IPS-20b (cell line): ENCODE results near the gene MORF4L2.
"Not testable (repeated sequence)": the region's sequence is repeated elsewhere in the genome, so short reads cannot be mapped to it uniquely, and the experiment has no call there.

Experiments used
- H3K27ac ChIP-seq: one replicate; pipeline ENCODE4 v1.5.1; 2013; ENCODE audit warnings: low read length
- H3K27me3 ChIP-seq: 2 replicates; pipeline ENCODE4 v1.6.1; 2013; ENCODE audit warnings: mild to moderate bottlenecking, low read length, inconsistent platforms; ENCODE audit not compliant: insufficient read depth
- H3K36me3 ChIP-seq: 2 replicates; pipeline ENCODE4 v1.6.1; 2013; ENCODE audit warnings: low read depth, mild to moderate bottlenecking, inconsistent platforms, low read length, moderate library complexity; ENCODE audit not compliant: insufficient read depth
- H3K4me1 ChIP-seq: 2 replicates; pipeline ENCODE4 v1.6.1; 2013; ENCODE audit warnings: mild to moderate bottlenecking, control low read depth, inconsistent platforms, low read length, moderate library complexity; ENCODE audit not compliant: insufficient read depth
- H3K4me3 ChIP-seq: 2 replicates; pipeline ENCODE4 v1.5.1; 2013; ENCODE audit warnings: mild to moderate bottlenecking, low read length, inconsistent platforms
- H3K9ac ChIP-seq: 2 replicates; pipeline ENCODE4 v1.6.1; 2013; ENCODE audit warnings: low read depth, mild to moderate bottlenecking, inconsistent platforms, low read length, moderate library complexity
- H3K9me3 ChIP-seq: 2 replicates; pipeline ENCODE4 v1.6.1; 2013; ENCODE audit warnings: mild to moderate bottlenecking, low read depth, low read length, inconsistent platforms; ENCODE audit not compliant: insufficient read depth

MORF4L2 gene

GRCh38 chrX:103674531-103675454, 11.7 kb downstream of the MORF4L2 start:
- no peaks in the 10 kb centered on the region for H3K27me3 ChIP-seq
- H3K9me3 ChIP-seq = no peaks in the 10 kb centered on the region
- H3K9ac ChIP-seq = no peak overlapping the region
- H3K4me3 ChIP-seq = no peak overlapping the region
- H3K4me1 ChIP-seq = no peaks in the 10 kb centered on the region
- no peak overlapping the region for H3K27ac ChIP-seq
- peaks cover 49% of the 10 kb centered on the region for H3K36me3 ChIP-seq

GRCh38 chrX:103669745-103670144, 16.8 kb downstream of the MORF4L2 start:
- Histone ChIP-seq H3K4me3 (no peak overlapping the region), H3K27me3 (no peaks in the 10 kb centered on the region), H3K27ac (no peak overlapping the region), H3K9me3 (no peaks in the 10 kb centered on the region), H3K9ac (no peak overlapping the region), H3K4me1 (no peaks in the 10 kb centered on the region), H3K36me3 (no peaks in the 10 kb centered on the region)

GRCh38 chrX:103666202-103667107, 20.0 kb downstream of the MORF4L2 start:
- Histone ChIP-seq H3K9ac (no peak overlapping the region), H3K4me1 (no peaks in the 10 kb centered on the region), H3K4me3 (no peak overlapping the region), H3K9me3 (no peaks in the 10 kb centered on the region), H3K27me3 (no peaks in the 10 kb centered on the region), H3K36me3 (no peaks in the 10 kb centered on the region), H3K27ac (no peak overlapping the region)

GRCh38 chrX:103663981-103664762, 22.3 kb downstream of the MORF4L2 start:
- Histone ChIP-seq H3K4me3 (peak overlapping the region; percentile 55; the same call in 1 of the 2 replicates), H3K4me1 (no peaks in the 10 kb centered on the region), H3K27ac (no peak overlapping the region), H3K27me3 (no peaks in the 10 kb centered on the region), H3K9ac (no peak overlapping the region; the same call in 1 of the 2 replicates), H3K36me3 (no peaks in the 10 kb centered on the region), H3K9me3 (no peaks in the 10 kb centered on the region)

- not testable (repeated sequence) for H3K4me1 ChIP-seq, H3K27ac ChIP-seq, H3K36me3 ChIP-seq, H3K27me3 ChIP-seq, H3K9ac ChIP-seq, H3K9me3 ChIP-seq, H3K4me3 ChIP-seq
Measured at GRCh38 chrX:103659460-103659859, 27.0 kb downstream of the MORF4L2 start.

- no peak overlapping the region for H3K27ac ChIP-seq
- no peaks in the 10 kb centered on the region for H3K36me3 ChIP-seq
- H3K4me3 ChIP-seq = no peak overlapping the region
- H3K9ac ChIP-seq = no peak overlapping the region
- H3K4me1 ChIP-seq = no peaks in the 10 kb centered on the region
- H3K27me3 ChIP-seq = no peaks in the 10 kb centered on the region
- H3K9me3 ChIP-seq = no peaks in the 10 kb centered on the region
Measured at GRCh38 chrX:103658681-103659433, 27.6 kb downstream of the MORF4L2 start.

- H3K9me3 ChIP-seq, H3K4me3 ChIP-seq, H3K4me1 ChIP-seq, H3K27me3 ChIP-seq, H3K9ac ChIP-seq, H3K36me3 ChIP-seq, H3K27ac ChIP-seq: not testable (repeated sequence)
Measured at GRCh38 chrX:103657066-103657465, 29.4 kb downstream of the MORF4L2 start.

GRCh38 chrX:103656617-103657016, 29.9 kb downstream of the MORF4L2 start:
- Histone ChIP-seq H3K4me3 (no peak overlapping the region), H3K9me3 (no peaks in the 10 kb centered on the region), H3K27ac (no peak overlapping the region), H3K36me3 (no peaks in the 10 kb centered on the region), H3K27me3 (no peaks in the 10 kb centered on the region), H3K4me1 (no peaks in the 10 kb centered on the region), H3K9ac (no peak overlapping the region)

GRCh38 chrX:103655230-103656000, 31.1 kb downstream of the MORF4L2 start:
- H3K4me1 ChIP-seq, H3K9ac ChIP-seq, H3K4me3 ChIP-seq, H3K27ac ChIP-seq, H3K9me3 ChIP-seq, H3K36me3 ChIP-seq, H3K27me3 ChIP-seq: not testable (repeated sequence)

- H3K27ac ChIP-seq = no peak overlapping the region
- no peaks in the 10 kb centered on the region for H3K9me3 ChIP-seq
- H3K36me3 ChIP-seq = no peaks in the 10 kb centered on the region
- H3K4me3 ChIP-seq = no peak overlapping the region
- H3K9ac ChIP-seq = no peak overlapping the region
- no peaks in the 10 kb centered on the region for H3K4me1 ChIP-seq
- H3K27me3 ChIP-seq = no peaks in the 10 kb centered on the region
Measured at GRCh38 chrX:103651151-103651773, 35.2 kb downstream of the MORF4L2 start.
